ENCODE data around the gene MDM1.

DNA sequence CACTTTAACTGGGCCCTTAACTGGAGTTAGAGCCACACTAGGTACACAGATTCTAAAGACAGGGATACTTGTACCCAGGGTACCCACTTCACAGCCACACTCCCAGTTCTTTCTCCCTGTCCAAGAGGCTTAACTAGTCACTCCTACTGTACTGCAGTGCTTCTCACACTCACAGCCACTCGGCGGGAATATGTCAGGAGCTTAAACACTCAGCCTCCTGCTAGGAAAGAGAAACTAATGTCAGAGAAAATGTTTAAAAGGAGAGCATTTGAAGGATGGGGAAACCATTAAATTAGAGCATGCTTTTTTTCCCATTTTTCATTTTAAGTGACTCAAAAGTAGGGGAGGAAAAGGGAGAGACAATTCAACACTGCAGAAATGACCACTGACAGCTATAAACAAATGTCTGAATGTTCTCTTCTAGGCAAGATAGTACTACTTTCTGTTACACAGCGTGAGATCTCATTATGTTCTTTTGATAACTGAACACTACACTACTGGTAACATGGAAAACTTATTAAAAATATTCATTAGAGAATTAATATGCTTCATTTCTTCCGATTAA is 22.9 kb upstream of the MDM1 start:
- TF ChIP-seq POLR2AphosphoS5 (IDR thresholded peaks at IDR 0.05), result no peak
- TF ChIP-seq, protein P1, sequence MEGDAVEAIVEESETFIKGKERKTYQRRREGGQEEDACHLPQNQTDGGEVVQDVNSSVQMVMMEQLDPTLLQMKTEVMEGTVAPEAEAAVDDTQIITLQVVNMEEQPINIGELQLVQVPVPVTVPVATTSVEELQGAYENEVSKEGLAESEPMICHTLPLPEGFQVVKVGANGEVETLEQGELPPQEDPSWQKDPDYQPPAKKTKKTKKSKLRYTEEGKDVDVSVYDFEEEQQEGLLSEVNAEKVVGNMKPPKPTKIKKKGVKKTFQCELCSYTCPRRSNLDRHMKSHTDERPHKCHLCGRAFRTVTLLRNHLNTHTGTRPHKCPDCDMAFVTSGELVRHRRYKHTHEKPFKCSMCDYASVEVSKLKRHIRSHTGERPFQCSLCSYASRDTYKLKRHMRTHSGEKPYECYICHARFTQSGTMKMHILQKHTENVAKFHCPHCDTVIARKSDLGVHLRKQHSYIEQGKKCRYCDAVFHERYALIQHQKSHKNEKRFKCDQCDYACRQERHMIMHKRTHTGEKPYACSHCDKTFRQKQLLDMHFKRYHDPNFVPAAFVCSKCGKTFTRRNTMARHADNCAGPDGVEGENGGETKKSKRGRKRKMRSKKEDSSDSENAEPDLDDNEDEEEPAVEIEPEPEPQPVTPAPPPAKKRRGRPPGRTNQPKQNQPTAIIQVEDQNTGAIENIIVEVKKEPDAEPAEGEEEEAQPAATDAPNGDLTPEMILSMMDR (IDR thresholded peaks at IDR 0.05), result no peak

All from upper lobe of left lung (tissue), 4 donors.